Measurements from ENCODE around the gene COPG2.
"Not testable (repeated sequence)": the region's sequence is repeated elsewhere in the genome, so short reads cannot be mapped to it uniquely, and the experiment has no call there.

Gene COPG2

GRCh38 chr7:130521258-130521951 lies 147.1 kb downstream of the COPG2 start:
- no peak overlapping the region for H3K4me3 Mint-ChIP-seq
- ATAC-seq (no peak), DNase-seq (no peak)
- H3K36me3 Mint-ChIP-seq (ENCODE audit: low read depth) = no peaks in the 10 kb centered on the region
- no peaks in the 10 kb centered on the region for H3K27me3 Mint-ChIP-seq
- H3K27ac Mint-ChIP-seq = no peak overlapping the region
- H3K4me1 Mint-ChIP-seq = no peaks in the 10 kb centered on the region
- H3K9me3 Mint-ChIP-seq = no peaks in the 10 kb centered on the region

DNA sequence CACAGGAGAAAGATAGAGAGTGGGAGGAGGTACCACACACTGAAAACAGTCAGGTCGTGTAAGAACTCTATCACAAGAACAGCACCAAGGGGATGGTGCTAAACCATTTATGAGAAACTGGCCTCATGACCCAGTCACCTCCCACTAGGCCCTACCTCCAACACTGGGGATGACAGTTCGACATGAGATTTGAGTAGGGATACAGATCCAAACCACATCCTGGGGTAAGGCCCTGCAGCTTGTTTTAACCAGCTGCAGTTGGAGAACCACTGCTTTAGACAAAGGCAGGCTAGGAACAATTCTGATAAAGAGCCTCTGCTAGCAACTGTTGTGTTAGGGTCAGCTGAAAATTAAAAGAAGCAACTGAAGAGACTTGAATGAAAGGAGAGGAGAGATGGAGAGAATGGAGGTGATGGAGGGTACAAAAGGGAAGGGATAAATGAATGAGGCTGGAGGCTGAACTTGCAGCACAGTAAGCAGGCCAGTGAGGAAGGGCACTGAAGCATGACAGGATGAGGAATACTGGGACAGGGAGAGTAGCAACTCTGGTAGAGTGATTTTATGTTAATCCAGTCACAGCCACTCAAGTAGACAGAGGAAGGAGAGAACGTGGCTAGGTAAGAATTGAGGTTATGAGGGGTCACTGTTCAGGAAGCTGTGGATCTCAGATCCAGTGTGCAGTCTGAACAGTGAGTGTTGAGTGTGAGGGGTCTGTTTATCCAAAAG lies 153.1 kb downstream of the COPG2 start:
- H3K36me3 Mint-ChIP-seq (ENCODE audit: low read depth) = no peaks in the 10 kb centered on the region
- H3K27me3 Mint-ChIP-seq = no peaks in the 10 kb centered on the region
- H3K27ac Mint-ChIP-seq = no peak overlapping the region
- DNase-seq (no peak), ATAC-seq (no peak)
- no peaks in the 10 kb centered on the region for H3K9me3 Mint-ChIP-seq
- H3K4me3 Mint-ChIP-seq = no peak overlapping the region
- H3K4me1 Mint-ChIP-seq = no peaks in the 10 kb centered on the region

- no peak overlapping the region for H3K27ac Mint-ChIP-seq
- no peaks in the 10 kb centered on the region for H3K4me1 Mint-ChIP-seq
- ATAC-seq (no peak), DNase-seq (no peak)
- H3K9me3 Mint-ChIP-seq = no peaks in the 10 kb centered on the region
- no peaks in the 10 kb centered on the region for H3K27me3 Mint-ChIP-seq
- no peaks in the 10 kb centered on the region for H3K36me3 Mint-ChIP-seq (ENCODE audit: low read depth)
- H3K4me3 Mint-ChIP-seq = no peak overlapping the region
Measured at GRCh38 chr7:130513447-130513846, 155.1 kb downstream of the COPG2 start.

DNA sequence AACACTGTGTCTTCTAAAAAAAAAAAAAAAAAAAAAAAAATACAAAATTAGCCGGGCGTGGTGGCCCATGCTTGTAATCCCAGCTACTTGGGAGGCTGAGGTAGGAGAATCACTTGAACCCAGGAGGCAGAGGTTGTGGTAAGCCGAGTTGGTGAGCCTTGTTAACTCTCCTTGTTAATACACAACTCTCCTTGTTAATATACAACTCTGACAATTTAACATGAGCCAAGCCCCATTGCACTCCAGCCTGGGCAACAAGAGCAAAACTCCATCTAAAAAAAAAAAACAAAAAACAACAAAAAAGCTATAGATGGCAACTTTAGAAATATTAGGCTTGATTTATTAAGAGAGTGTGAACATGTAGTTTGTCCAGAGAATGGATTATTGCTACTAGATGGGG lies 156.5 kb downstream of the COPG2 start:
- not testable (repeated sequence) for H3K4me1 Mint-ChIP-seq; H3K27me3 Mint-ChIP-seq; H3K36me3 Mint-ChIP-seq (ENCODE audit: low read depth); H3K4me3 Mint-ChIP-seq; H3K9me3 Mint-ChIP-seq; ATAC-seq; DNase-seq; H3K27ac Mint-ChIP-seq

- Mint-ChIP-seq H3K4me1 (no peaks in the 10 kb centered on the region), H3K27me3 (no peaks in the 10 kb centered on the region), H3K27ac (no peak overlapping the region), H3K4me3 (no peak overlapping the region), H3K9me3 (no peaks in the 10 kb centered on the region), H3K36me3 (ENCODE audit: low read depth) (peaks cover 21% of the 10 kb centered on the region)
- DNase-seq (no peak), ATAC-seq (no peak)
Measured at GRCh38 chr7:130506358-130506757, 162.2 kb downstream of the COPG2 start.

GRCh38 chr7:130505753-130506152 lies 162.8 kb downstream of the COPG2 start:
- Mint-ChIP-seq H3K27ac (no peak overlapping the region), H3K4me1 (no peaks in the 10 kb centered on the region), H3K36me3 (ENCODE audit: low read depth) (peaks cover 21% of the 10 kb centered on the region), H3K4me3 (no peak overlapping the region), H3K9me3 (no peaks in the 10 kb centered on the region), H3K27me3 (no peaks in the 10 kb centered on the region)
- no peak for DNase-seq
- no peak for ATAC-seq

DNA sequence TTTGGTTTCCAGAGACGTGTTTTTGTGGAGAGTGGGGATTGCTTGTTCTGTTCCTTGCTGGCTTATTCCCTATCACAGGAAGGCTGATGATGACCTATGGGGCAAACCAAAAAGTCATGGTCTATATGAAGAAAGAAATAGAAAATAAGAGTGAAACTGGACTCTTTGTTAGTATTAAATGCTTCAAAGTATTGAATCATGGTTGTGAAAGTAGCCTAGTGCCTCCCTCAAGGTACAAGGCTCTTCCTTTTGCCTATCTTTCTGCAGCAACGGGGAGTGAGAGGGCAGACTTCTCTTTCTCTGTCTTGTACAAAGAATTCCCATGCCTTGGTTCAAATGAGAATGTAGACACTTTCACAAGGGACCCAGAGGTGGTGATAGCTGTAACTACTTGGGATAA lies 167.6 kb downstream of the COPG2 start:
- Mint-ChIP-seq H3K27ac (no peak overlapping the region), H3K4me1 (no peaks in the 10 kb centered on the region), H3K9me3 (no peaks in the 10 kb centered on the region), H3K36me3 (ENCODE audit: low read depth) (peaks cover 12% of the 10 kb centered on the region), H3K4me3 (no peak overlapping the region), H3K27me3 (no peaks in the 10 kb centered on the region)
- DNase-seq (no peak), ATAC-seq (no peak)

GRCh38 chr7:130500463-130500862 lies 168.1 kb downstream of the COPG2 start:
- no peak for DNase-seq
- no peaks in the 10 kb centered on the region for H3K27me3 Mint-ChIP-seq
- no peaks in the 10 kb centered on the region for H3K9me3 Mint-ChIP-seq
- ATAC-seq = no peak
- no peak overlapping the region for H3K4me3 Mint-ChIP-seq
- H3K4me1 Mint-ChIP-seq = no peaks in the 10 kb centered on the region
- H3K27ac Mint-ChIP-seq = no peak overlapping the region
- peaks cover 12% of the 10 kb centered on the region for H3K36me3 Mint-ChIP-seq (ENCODE audit: low read depth)

GRCh38 chr7:130494431-130494858 lies 174.1 kb downstream of the COPG2 start:
- Mint-ChIP-seq H3K9me3 (no peaks in the 10 kb centered on the region), H3K4me3 (no peak overlapping the region), H3K27me3 (peaks cover 33% of the 10 kb centered on the region), H3K36me3 (ENCODE audit: low read depth) (peaks cover 9% of the 10 kb centered on the region), H3K4me1 (peaks cover 15% of the 10 kb centered on the region), H3K27ac (no peak overlapping the region)
- DNase-seq (no peak), ATAC-seq (no peak)

DNA sequence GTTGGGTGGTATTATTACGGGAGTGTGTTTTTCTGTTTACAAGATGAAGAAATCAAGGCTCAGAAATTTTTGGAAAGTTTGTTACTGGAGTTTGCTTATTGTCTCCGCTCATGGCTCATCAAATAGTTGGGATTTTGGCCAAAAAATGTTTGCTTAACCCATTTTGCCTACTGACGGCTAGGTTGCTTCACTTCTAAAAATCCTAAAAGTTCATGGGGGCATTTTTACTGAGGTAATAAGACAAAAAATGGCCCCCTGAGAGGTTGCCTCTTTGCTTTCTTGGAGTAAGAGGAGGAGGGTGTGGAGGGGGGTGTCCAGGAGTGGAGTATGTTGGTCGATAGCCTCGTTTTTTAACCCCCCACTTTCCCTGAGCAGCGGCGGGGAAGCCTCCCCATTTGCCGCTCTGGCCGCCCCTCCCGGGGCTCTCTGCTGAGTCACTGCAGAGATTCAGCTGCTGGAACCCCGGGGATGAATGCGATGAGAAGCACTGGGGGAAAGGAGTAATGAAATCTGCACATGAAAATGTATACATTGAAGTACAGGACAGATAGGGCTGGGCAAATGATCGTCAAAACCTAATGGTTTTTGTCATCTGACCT lies 175.2 kb downstream of the COPG2 start:
- no peak overlapping the region for H3K27ac Mint-ChIP-seq

GRCh38 chr7:130492523-130493274 lies 175.8 kb downstream of the COPG2 start:
- peaks cover 15% of the 10 kb centered on the region for H3K4me1 Mint-ChIP-seq
- H3K4me3 Mint-ChIP-seq = peak overlapping the region; percentile 46
- DNase-seq = no peak
- H3K27me3 Mint-ChIP-seq = peaks cover 38% of the 10 kb centered on the region
- H3K27ac Mint-ChIP-seq = no peak overlapping the region
- ATAC-seq = no peak
- no peaks in the 10 kb centered on the region for H3K9me3 Mint-ChIP-seq
- peaks cover 5% of the 10 kb centered on the region for H3K36me3 Mint-ChIP-seq (ENCODE audit: low read depth)

More for the DNA sequence above, 175.2 kb downstream of the COPG2 start:
- Mint-ChIP-seq H3K4me3 (peak overlapping the region; percentile 46), H3K27me3 (peaks cover 34% of the 10 kb centered on the region), H3K9me3 (no peaks in the 10 kb centered on the region), H3K36me3 (ENCODE audit: low read depth) (peaks cover 6% of the 10 kb centered on the region), H3K4me1 (peaks cover 15% of the 10 kb centered on the region)
- DNase-seq = no peak
- ATAC-seq = no peak

- ATAC-seq (peak; percentile 40), DNase-seq (peak; percentile 9)
- Mint-ChIP-seq H3K27ac (no peak within 1 kb of the TSS), H3K4me1 (peaks cover 16% of the 10 kb centered on the region), H3K27me3 (peaks cover 40% of the 10 kb centered on the region), H3K36me3 (ENCODE audit: low read depth) (peaks cover 5% of the 10 kb centered on the region), H3K9me3 (no peaks in the 10 kb centered on the region), H3K4me3 (peak within 1 kb of the TSS; percentile 64)
Measured at GRCh38 chr7:130491841-130492522, 176.6 kb downstream of the COPG2 start, which contains the start of gene MEST. TSS of gene MEST (plus strand) at chr7:130492085. CDS start at chr7:130492314, 229 bp downstream.

- Mint-ChIP-seq H3K27ac (no peak overlapping the region), H3K27me3 (peaks cover 42% of the 10 kb centered on the region), H3K36me3 (ENCODE audit: low read depth) (peaks cover 5% of the 10 kb centered on the region), H3K9me3 (no peaks in the 10 kb centered on the region), H3K4me1 (peaks cover 23% of the 10 kb centered on the region), H3K4me3 (peak overlapping the region; percentile 64)
- DNase-seq (peak; percentile 56), ATAC-seq (no peak)
Measured at GRCh38 chr7:130490888-130491804, 177.4 kb downstream of the COPG2 start.
